NCI-H2171 (cell line): ENCODE data around the gene OXCT1.
"Not testable (repeated sequence)": the region's sequence is repeated elsewhere in the genome, so short reads cannot be mapped to it uniquely, and the experiment has no call there.

Experiments
- DNase-seq: peaks from one replicate; lab custom pipeline; 2025; lab: John Stamatoyannopoulos, UW

OXCT1 gene

DNA sequence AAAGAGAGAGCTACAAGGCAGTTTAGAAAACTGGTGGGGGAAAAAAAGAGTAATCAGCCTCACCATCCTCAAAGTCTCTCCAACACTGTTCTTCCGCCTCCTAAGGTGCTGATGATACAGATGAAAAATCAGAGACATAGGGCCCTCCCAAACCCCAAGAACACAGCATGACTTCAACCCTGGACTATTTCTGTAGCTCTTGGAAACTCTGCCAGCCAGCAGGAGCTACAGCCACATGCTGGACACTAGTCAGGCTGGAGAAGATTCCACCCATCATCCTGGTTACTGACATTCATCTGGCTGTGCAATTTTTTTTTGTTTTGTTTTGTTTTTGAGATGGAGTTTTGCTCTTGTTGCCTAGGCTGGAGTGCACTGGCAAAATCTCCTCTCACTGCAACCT, 42.4 kb downstream of the OXCT1 start:
- DNase-seq: no peak

- DNase-seq: no peak
These were observed 48.2 kb downstream of the OXCT1 start for GRCh38 chr5:41822036-41822435.

DNA sequence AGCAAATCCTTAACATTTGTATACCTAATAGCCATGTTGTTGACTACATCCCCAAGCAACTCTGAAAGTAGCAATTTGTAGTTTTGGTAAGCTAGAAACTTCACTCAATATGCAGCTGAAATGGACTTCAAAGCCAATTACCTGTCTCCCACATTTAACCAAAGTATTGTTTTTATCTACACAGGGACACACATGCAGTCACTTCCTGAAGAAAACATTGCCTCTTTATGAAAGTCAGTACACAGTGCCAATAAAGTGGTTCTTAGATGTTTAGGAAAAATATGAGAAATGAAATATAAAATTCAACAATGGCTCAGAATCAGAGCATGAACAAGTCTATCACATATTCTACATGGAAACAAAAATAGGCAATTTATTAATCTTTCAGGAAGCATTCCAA, 49.2 kb downstream of the OXCT1 start:
- no peak for DNase-seq

DNA sequence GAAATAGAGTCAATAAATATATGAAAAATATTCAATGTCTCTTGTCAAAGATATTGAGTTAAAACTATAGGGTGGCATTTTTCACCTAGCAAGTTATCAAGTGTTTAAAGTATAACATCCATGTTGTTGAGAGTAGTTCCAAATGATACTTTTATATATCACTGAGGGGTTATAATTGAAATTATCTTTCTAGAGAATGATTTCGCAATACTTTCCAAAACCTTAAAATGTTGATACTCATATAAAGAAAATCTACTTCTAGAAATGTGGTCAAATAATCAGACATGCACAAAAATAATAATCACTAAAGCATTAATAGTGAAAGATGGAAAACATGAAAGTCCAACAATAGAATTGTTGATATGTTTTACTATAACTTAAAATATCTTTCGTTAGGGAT, 50.1 kb downstream of the OXCT1 start:
- DNase-seq: no peak

DNA sequence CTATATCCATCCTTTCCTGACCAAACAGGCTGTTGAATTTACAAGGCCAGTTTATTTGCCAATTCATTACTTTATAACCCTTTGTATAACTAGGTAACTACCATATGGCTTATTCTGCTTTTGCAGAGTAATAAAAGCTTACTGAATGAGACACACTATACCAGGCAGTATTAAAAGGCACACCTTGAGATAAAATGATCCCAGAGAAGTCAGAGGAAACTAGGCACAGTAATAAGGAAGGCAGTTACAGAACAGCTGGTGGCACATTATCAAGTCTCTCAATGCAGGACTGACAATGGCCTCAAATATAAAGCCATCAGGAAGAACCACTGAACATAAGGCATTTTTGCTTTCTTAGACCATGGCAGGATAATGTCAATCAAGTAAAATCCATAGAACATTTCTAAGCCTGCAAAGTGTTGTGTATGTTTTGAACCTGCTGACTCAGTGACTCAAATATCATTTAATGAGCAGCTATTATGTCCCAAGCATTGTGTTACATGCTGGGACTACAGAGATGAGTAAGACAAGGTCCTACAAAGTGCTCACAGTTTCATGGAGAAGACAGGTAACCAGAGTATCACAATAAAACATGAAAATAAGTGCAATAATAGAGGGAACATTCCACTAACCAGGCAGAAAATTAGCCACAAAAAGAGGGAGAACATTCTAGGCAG, 52.5 kb downstream of the OXCT1 start:
- DNase-seq: no peak

DNA sequence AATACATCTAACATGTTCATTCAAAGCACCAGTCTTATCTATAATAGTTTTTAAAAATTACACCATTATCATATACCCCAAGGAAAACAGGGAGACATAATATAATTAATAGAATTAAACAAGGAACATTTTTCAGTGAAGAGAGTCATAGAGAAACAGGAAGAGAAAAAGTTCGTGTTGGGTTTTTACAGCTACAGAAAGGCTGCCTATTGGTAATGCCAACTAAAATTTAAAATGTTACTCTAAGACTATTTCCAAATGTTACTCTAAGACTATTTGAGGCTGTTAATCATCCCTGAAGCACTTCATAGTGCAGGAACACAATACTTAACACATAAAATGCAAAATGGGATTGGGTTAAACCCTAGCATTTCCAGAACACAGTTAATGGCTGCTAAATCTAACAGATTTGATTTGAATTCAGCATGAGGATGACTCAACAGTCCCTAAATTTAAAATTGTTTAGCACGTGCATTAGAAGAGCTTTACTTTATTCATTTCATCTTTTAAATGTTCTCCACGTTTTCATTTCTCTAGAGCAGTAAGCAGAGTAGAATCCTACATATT, 54.5 kb downstream of the OXCT1 start:
- DNase-seq: no peak

GRCh38 chr5:41815261-41815660, 55.0 kb downstream of the OXCT1 start:
- DNase-seq: no peak

DNA sequence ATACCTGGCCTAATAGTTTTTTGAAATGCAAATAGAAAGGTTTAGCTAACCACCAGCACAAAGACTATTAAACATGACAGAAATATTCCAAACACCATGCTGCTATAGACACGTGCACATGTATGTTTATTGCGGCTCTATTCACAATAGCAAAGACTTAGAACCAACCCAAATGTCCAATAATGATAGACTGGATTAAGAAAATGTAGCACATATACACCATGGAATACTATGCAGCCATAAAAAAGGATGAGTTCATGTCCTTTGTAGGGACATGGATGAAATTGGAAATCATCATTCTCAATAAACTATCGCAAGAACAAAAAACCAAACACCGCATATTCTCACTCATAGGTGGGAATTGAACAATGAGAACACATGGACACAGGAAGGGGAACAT, 55.9 kb downstream of the OXCT1 start:
- not testable (repeated sequence) for DNase-seq

- DNase-seq: no peak
These were observed 58.1 kb downstream of the OXCT1 start for GRCh38 chr5:41812156-41812555.

DNA sequence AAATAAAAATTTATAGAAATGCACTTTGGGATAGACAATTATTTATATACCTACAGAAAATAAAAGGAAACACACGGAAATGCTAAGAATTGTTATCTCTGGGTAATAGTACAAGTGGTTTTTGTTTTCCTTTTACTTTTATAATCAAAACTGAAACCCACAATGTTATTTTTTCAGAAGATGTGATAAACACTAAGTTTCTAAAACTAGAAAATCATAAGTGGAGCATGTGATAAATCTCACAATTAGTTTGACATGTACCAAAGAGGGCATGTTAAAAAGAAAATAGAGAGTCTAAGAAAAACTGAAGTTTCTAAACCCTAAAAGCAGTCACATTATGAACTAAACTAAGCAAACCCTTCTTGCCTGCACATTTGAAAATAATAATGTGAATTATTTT, 61.1 kb downstream of the OXCT1 start:
- no peak for DNase-seq

DNA sequence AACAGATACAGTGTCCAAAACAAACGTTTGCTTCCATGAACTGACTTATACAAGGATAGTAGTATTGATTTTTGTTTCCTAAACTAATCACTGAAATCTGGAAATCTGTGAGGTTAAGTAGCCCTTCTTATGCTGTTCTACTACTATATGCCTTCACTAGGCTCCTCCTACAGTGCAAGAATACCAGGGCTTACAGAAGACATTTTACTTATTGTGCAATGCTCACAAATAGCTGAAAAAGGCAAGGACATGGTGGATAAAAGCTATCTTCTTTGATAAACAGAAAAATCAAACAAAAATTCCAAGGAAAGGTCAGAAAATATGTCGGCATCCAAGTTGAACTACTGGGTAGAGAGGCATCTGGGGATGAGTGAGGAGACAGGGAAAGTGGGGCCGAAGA, 61.9 kb downstream of the OXCT1 start:
- no peak for DNase-seq

- no peak for DNase-seq
These were observed 72.6 kb downstream of the OXCT1 start for GRCh38 chr5:41797662-41798061.

- no peak for DNase-seq
These were observed 74.2 kb downstream of the OXCT1 start for GRCh38 chr5:41796061-41796460.

GRCh38 chr5:41795125-41795524, 75.1 kb downstream of the OXCT1 start:
- no peak for DNase-seq

DNA sequence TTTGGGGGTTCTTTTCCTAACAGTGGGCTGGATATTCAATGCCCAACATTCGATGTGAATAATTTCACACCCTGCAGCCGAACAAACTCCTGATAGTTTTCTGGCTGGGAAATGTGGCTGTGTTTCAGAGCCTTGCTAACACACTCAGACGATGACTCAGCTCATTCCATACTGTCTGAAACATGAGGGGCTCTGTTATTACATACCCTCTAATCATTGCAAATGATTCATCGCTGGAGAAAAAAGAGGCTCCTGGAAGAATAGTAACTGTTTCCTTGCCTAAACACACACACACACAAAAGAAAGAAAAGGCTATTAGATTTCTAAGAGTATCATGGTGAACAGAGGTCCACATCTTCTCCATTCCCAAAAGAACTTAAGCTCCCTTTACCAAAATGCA, 75.8 kb downstream of the OXCT1 start:
- DNase-seq: no peak

DNA sequence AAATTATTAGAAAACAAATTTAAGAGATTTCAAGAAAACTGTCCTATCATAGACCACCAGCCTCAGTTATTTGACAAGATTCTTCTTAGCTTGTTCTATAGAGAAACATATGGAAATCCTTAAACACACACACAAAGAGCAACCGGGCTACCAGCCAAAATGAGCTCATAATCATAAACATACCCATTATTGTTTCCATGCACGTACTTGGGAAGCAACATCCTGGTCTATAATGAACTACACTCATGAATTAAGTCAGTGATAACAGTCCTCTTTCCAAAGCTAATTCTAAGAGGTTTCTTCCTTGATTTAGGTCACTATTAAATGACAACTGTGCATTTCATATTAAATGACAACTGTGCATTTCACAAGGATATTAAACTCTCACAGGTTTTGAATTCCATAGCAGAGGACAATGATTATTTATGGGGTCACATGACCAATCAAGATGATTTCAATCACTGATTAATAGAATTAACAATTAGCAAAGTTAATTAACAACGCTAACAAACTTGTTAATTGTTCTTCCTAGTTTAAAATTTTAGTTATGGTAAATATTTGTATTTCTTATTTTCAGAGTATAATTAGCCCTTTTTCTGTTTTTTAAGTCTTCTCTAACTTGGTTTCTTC, 77.0 kb downstream of the OXCT1 start:
- DNase-seq: peak; percentile 12

- no peak for DNase-seq
These were observed 80.0 kb downstream of the OXCT1 start for GRCh38 chr5:41790038-41790776.

GRCh38 chr5:41789434-41789833, 80.8 kb downstream of the OXCT1 start:
- DNase-seq: no peak

DNA sequence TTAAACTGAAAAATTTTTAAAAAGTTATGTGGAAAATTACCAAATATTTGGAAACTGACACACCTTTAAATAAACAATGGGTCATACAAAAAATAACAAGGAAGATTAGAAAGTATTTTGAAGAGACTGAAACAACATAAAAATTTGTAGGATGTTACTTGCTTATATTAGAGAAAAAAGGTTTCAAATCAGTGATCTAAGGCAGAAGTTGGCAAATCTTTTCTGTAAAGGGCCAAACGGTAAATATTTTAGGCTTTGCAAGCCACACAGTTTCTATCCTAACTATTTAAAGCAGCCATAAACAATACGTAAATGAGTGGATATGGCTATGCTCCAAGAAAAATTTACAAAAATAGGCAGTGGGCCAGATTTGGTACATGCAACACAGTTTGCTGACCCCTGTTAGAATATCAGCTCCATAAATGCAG, 81.3 kb downstream of the OXCT1 start:
- no peak for DNase-seq

- no peak for DNase-seq
These were observed 83.0 kb downstream of the OXCT1 start for GRCh38 chr5:41787265-41787664.

DNA sequence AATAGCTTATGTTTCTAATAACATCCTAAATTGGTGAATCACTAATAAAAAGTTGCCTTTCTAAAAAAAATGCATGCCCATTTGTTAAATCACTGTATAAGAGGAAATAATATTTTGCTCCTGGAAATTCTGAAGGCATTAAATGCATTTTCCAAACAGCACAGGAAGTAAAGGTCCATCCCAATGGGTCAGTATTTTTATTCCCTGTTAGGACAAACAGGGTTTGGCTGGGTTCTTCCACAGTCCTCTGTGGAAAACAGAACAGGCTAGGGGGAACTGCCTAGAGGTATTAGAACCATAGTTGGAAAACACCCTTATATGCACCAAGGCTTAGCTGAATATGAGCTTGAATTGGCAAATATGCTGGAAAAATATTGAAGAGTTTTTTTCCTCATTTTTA, 85.2 kb downstream of the OXCT1 start:
- no peak for DNase-seq

- no peak for DNase-seq
These were observed 91.8 kb downstream of the OXCT1 start for GRCh38 chr5:41778410-41778809.

GRCh38 chr5:41776435-41776834, 93.8 kb downstream of the OXCT1 start:
- no peak for DNase-seq
